ENCODE measurements around the gene MUC4.
"Not testable (repeated sequence)": the region's sequence is repeated elsewhere in the genome, so short reads cannot be mapped to it uniquely, and the experiment has no call there.

DNA sequence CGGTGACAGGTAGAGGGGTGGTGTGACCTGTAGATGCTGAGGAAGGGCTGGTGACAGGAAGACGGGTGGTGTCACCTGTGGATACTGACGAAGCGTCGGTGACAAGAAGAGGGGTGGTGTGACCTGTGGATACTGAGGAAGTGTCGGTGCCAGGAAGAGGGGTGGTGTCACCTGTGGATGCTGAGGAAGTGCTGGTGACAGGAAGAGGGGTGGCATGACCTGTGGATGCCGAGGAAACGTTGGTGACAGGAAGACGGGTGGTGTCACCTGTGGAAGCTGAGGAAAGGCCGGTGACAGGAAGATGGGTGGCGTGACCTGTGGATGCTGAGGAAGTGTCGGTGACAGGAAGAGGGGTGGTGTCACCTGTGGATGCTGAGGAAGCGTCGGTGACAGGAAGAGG lies 27.7 kb downstream of the MUC4 start:
- not testable (repeated sequence) for TF ChIP-seq CTCF (conservative IDR thresholded peaks at IDR 0.05; ENCODE audit: low read depth, low read length); EZH2 (IDR thresholded peaks at IDR 0.05; ENCODE audit: borderline replicate concordance, low read depth, low read length, poor library complexity, severe bottlenecking)

Measured in A673 (cell line).